ENCODE data around the gene TFF3. TPM values are rescaled to one million over a fixed set of nuclear protein-coding genes. Genes with fewer than 3 reads are reported as not detected.

The TFF3 gene
- total RNA-seq, 2 donors from 2014 or later, result 4.1 to 9.1 TPM

DNA sequence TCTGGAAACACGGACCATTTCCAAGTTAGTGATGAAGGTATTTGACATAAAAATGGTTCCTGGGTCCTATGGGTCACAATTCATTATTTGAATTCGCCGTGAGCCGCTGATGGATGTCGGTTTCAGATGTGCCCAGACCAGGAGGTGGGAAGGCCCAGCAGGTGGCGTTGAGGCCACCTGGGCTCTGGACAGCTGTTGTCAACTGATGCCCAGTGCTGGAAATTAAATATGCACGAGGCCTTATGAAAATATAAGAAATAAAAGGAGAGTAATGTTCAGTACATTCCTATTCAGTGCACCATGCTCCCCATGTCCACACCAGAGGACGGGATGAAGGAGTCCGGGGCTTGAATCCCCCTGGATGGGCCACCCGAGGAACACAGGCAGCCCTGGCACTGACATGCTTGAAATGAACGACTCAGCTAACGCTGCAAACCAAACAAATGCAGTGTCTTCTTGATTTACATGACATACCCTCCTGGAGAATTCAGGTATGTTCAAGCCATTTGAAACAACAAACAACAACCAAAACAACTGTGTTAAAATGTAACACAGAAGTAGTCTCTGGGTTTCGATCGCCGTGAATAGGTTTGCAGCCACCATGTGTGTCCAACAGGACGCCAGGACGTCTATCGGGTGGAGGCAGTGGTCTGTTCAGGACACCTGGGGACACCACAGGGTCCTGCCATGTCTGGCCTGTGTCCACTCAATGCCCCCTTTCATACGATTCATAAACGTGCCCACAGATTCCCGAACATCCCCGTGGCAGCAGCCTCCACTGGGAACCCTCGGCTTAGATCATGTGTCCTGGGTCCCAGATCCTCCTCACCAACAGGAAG, 6.1 kb downstream of the TFF3 start:
- ATAC-seq (no peak), DNase-seq (no peak)
- intact Hi-C loops (cut with DNase I), result no loop called here

- DNase-seq (no peak), ATAC-seq (no peak)
- intact Hi-C loops (cut with DNase I), result no loop called here
Measured at GRCh38 chr21:42308161-42308913, 6.9 kb downstream of the TFF3 start.

DNA sequence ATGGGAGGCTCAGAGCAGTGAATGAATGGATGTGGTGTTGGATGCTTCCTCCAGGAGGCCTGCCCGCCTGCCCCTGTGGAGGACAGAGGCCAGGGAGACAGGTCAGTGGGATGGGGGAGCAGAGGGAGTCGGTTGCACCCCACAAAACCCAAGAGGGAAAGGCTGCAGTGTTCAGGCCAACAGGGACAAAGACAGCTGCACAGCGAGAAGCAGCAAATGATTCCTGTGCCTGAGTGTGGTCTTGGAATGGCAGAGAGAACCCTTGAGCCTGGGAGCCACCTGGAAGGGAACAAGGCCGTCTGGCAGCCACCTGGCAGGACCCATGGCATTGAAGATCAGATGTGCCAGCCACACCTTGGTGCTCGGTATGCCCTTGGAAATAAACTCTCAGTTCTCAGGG, 8.1 kb downstream of the TFF3 start:
- no peak for ATAC-seq
- DNase-seq, result no peak
- intact Hi-C loops (cut with DNase I), result no loop called here

DNA sequence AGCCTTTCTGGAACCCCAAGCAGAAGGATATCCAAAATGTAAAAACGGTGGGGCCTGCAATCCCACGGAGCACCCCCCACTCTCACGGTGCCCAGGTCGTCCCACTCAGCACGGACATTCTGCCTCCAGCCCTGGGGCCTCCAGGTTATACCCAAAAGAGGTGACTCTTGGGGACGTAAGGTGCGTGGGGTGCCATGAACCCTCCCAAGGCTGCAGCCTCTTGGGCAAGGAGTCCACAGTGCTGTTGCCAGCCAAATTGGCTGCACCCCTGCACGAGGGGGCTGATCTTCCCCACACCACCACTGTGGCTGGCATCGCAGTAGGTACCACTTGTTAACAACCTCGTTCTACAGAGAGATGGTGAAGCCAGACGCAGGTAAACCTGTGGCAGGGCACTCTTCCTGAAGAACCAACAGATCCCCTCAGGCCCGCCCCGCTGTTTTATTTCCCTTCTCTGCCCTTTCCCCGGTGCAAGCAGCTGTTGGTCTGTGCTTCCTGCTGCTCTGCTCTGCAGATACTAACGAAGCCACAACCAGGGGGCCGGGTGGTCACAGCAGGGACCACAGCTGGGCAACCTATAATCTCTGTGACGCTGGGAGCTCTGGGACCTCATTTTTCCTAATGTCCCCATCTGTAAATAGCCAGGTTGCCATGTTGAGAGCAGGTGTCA, 8.7 kb downstream of the TFF3 start:
- no peak for ATAC-seq
- DNase-seq, result no peak
- intact Hi-C loops (cut with DNase I), result no loop called here

- DNase-seq (no peak), ATAC-seq (no peak)
- intact Hi-C loops (cut with DNase I), result no loop called here
Measured at GRCh38 chr21:42305707-42306147, 9.5 kb downstream of the TFF3 start.

DNA sequence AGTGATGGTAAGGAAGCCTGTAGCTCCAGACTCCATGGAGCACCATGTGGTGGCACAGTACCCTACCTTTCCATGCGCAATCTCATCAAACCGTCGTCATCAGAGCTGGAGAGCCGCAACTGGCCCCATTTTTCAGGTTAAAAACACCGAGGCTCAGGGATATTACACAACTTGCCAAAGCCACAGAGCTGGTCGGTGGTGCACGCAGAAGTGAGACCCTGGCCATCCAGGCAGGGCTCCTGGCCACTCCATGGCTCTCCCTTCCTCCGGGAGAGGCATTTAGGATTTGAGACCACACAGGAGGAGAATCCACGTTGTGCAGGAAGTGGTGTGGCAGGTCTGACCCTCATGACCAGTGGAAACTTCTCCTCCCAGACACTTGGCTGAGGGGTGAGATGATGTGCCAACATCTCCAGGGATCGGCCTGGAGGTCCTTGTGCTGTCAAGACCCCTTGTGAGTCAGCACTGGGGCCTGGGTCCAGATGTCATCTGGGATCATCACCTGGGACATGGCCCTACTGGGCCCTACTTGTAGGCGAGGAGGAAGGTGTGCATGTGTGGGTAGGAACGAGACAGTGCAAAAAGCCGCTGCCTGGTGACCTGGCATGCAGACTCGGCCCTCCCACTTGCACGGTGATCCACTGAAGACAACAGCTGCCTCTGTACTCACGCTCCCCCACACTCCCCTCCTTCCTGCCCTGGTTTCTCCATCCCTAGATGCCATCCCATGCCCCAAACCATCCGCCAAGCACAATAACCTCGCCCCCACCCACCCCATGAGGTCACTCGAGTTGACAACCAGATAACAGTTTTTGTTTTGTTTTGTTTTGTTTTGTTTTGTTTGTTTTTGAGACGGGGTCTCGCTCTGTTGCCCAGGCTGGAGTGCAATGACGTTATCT, 10.4 kb downstream of the TFF3 start:
- ATAC-seq (no peak), DNase-seq (no peak)
- intact Hi-C loops (cut with DNase I), result no loop called here

DNA sequence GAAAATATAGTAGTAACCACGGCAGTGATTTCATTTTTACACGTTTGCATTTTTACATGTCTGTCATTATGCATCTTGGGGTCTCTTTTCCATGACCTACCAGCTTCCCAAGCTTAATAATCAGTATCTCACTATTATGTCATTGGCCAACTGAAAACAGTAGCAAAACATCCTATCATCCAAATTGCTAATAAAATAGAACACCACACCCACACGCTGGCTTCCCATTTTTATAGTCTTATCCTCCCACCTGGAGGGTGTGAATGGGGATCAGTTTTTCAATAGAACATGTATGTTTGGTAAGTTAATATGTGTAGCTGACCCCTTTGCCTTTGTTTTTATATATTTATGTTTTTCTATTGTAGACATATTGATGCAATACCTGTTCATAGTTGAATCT, 11.8 kb downstream of the TFF3 start:
- DNase-seq (no peak), ATAC-seq (no peak)
- intact Hi-C loops (cut with DNase I), result no loop called here

DNA sequence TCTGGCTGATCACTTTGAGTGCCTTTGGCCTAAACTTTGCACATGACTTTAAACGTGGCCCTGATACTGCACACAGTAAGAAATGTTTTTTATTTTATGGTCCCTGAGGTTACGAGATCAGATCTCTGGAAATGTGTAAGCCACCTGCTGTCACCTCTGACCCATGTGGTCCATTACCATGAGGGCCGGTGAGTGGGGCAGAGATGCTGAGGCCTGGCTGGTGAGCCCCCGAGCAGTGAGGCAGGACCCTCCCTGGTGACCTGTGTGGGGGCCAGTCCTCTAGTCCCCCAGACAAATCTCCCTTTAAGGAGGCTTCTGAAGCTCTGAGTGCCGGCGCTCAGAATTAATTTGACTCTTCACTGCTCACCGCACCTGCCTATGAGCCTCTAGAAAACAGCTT, 12.4 kb downstream of the TFF3 start:
- ATAC-seq (no peak), DNase-seq (no peak)
- intact Hi-C loops (cut with DNase I), result no loop called here

GRCh38 chr21:42302076-42302650, 13.0 kb downstream of the TFF3 start:
- intact Hi-C loops (cut with DNase I), result no loop called here
- ATAC-seq, result no peak
- no peak for DNase-seq

DNA sequence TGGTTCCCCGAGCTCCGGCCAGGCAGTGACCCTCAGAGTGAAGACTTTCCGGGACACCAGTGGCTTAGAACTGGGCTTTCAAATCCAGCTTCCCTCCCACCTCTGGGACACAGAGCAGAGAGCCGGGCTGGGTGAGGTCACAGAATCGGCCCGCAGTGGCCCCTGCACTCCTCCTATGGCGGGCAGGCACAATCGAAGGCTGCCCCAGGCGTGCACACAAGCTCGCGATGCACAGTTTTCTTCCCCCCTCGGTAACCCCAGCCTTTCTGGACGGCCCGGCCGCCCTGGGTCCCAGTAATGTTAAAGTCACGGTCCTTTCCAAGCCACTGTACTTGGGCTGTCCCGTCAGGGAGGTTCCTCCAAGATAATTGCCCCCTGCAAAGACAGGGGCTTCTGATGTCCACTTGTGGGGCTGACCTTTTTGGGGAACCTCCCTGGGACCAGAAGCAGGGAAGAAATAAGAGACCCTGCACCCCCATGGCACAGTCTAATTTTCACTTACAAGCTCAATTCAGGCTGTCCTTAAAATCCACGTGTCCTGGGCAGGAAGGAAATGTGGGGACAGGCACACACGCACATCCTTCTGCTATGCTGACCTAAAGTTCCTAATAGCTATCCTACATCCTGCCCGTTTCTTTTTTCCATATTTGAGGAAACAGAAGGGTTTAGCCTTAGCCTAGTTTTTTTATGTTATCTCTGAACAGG, 13.7 kb downstream of the TFF3 start:
- DNase-seq (no peak), ATAC-seq (peak; percentile 30 to 66)
- intact Hi-C loops (cut with DNase I), result no loop called here

DNA sequence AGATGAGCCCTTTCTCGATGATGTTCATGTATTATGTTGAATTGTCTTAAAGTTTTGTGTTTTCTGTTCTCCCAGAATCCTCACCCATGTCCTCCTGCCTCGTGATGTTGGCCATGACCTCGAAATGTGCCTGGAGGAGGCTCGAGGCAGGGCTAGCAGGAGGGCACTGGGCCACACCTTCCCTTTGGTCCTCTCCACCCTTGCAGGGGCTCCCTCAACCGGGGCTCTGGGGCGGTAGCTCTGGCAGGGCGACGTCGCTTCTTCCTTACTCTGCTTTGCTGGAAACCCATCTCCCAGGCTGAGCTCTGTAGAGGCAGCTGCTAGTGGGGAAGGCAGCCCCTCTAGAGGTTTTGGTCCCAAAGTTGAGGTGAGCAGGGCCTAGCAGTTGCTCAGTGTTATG, 14.3 kb downstream of the TFF3 start:
- DNase-seq, result no peak
- no peak for ATAC-seq
- intact Hi-C loops (cut with DNase I), result no loop called here

DNA sequence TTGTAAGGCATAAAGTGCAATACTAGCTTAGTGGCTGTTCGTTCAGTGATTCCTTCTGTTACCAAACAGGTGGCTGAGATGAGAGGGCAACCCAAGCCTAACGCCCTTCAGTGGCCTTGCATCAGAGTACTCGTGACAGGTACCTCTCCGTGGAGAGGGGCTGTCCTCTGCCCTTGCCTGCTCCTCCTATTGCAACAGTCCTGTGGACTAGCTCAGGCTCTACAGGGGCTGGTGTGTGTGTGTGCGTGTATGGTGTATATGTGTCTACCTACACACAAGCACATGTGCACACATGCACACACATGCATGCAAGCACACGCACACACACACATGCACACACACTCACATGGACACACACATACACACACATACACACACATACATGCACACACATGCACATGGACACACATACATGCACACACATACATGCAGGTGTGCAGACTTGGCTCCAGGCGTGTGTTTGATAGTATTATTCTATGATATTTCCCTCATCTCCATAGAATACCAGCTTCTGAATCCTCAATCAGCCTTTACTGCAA, 15.1 kb downstream of the TFF3 start:
- DNase-seq (no peak), ATAC-seq (no peak)
- intact Hi-C loops (cut with DNase I), result no loop called here

DNA sequence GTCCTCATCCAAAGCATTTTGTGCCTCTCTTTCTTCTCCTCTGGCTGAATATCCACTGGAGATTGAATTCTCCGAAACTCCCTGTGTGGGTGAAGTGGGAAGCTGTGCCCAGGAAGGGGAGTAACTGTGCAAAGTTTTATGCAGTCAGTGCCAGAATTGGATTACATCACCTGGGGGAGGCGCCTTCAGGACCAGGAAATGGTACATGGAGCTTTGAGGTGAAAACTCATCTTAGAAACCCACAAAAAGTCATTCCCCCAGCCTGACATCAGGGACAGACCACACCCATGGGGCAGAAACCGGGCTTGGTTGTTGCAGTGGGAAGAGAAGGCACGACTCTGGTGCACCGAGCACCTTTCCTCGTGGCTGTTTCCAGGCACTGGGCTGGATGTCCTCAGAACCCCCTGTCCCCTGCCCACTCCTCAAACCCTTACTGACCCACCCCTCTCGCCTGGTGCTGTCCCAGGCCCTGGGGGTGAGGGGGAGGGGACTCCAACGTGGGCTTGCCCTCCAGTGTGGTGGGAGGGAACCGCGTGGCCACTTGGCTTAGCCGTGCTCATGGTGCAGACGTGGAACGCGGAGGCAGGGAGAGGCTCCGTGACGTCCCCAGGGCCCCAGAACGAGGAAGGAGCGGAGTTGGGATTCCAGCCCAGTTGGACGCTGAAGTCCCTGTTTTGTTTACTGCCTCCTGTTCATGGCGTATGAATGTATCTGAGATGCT, 15.7 kb downstream of the TFF3 start:
- ATAC-seq, result peak; percentile 25 to 26

DNA sequence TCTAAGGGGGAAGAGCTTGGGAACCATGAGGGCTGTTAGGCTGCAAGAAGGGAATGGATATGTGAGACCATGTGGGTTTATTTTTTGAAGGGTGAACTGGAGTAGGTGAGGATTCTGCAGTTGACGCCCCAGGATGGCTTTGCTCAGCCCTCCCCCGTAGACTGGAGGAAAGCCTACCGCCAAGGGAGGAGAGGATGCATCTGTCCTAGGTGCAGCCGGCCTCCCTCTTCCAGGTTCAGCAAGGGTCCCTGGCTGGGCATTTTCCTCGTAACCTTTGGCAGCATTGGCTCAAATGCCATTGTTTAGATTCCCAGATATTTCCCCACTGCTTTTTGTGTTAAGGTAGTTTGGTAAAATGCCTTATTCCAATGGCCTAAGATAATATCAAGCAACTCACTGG, 16.6 kb downstream of the TFF3 start:
- intact Hi-C loops (cut with DNase I), result no loop called here
- DNase-seq, result no peak

More for the DNA sequence above, 15.7 kb downstream of the TFF3 start:
- intact Hi-C loops (cut with DNase I), result no loop called here
- no peak for DNase-seq

DNA sequence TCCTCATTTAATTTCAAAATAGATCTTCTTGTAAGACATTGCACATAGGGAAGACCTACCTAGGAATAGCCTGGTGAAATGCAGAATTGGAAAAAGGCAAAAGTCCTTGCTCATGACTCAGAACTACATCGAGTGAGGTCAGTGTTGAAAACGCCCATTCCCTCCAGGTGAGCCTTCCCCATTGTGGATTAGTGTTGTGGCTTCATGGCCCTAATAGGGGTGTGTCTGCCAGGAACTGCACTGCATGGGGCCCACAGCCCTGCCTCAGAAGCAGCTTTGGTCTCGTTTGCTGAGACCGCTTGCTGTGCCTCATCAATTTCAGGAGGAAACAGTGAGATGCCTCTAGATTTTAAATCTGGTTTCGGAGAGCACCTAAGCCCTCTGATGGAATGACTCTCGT, 17.0 kb downstream of the TFF3 start:
- ATAC-seq, result no peak
- DNase-seq, result no peak
- intact Hi-C loops (cut with DNase I), result no loop called here

More for the DNA sequence above, 16.6 kb downstream of the TFF3 start:
- ATAC-seq, result no peak

GRCh38 chr21:42297377-42297776, 17.8 kb downstream of the TFF3 start:
- DNase-seq (no peak), ATAC-seq (no peak)
- intact Hi-C loops (cut with DNase I), result no loop called here

GRCh38 chr21:42296501-42296900, 18.7 kb downstream of the TFF3 start:
- intact Hi-C loops (cut with DNase I), result no loop called here

More at GRCh38 chr21:42296501-42296900, 18.7 kb downstream of the TFF3 start:
- DNase-seq (no peak), ATAC-seq (no peak)
